Superior temporal gyrus (tissue), 1 donor: ENCODE data around the gene MARF1.

Source experiments
- DNase-seq: peaks from one replicate; pipeline ENCODE4 v3.0.0-alpha.2; 2016; ENCODE audit errors: extremely low spot score

MARF1 gene

DNA sequence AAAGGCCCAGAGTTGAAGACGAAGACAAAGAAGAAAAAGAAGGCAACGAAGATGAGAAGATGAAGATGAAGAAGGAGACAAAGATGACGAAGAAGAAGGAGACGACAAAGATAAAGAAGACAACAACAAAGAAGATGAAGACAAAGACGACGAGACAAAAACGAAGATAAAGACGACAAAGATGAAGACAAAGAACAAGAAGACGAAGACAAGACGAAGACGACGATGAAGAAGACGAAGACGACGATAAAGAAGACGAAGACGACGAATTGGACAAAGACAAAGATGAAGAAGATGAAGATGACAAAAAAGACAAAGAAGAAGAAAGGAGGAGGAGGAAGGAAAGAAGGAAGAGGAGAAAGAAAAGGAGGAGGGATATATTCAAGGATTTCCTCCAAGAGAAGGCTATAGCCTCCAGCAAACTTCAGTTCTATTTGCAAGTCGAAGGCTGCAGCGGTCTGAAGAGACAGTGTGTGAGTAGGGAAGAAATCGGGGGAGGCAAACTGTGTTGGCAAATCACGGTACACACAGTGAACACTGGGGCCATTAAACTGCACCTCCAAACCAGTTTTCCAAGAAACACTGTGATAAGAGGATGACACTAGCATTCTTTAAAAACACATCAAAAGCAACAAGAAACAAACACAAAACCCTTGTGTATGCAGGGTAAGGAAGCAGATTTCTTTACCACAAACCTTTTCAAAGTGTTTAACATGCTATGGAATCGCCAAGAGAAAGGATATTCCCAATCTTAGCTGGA lies 40.5 kb downstream of the MARF1 start:
- DNase-seq: no peak

DNA sequence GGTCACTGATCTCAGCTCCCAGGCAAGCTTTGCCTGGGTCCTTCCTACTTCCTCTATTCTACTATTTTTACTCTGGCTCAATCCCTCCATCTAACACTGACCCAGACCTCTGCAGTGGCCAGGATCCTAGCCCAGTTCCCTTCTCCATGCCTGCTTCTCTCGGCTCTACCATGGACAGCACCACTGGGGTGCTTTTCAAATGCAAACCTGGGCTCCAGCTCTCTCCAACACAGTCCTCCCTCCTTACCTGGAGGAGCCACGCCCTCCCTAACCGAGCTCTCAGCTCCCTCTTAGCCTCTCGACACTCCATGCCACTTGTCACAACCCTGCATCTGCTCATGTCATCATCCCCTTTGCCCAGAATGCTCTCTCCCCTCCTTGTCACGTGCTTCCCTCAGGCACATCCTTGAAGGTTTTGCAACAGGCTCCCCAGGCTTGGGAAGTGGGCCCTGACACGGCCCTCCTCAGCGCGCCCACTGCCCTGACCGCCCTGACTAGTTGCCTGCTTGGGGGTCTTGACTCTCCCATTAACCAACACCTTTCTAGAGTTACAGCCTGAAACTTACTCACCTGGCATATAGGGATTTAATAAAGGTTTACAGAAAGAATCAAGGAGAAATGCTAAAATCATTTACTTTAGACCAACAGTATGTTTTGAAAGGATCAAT lies 41.6 kb downstream of the MARF1 start:
- no peak for DNase-seq

- DNase-seq: no peak
Observed at GRCh38 chr16:15599303-15600070, 43.5 kb downstream of the MARF1 start.

GRCh38 chr16:15598648-15599190 lies 44.2 kb downstream of the MARF1 start:
- no peak for DNase-seq

DNA sequence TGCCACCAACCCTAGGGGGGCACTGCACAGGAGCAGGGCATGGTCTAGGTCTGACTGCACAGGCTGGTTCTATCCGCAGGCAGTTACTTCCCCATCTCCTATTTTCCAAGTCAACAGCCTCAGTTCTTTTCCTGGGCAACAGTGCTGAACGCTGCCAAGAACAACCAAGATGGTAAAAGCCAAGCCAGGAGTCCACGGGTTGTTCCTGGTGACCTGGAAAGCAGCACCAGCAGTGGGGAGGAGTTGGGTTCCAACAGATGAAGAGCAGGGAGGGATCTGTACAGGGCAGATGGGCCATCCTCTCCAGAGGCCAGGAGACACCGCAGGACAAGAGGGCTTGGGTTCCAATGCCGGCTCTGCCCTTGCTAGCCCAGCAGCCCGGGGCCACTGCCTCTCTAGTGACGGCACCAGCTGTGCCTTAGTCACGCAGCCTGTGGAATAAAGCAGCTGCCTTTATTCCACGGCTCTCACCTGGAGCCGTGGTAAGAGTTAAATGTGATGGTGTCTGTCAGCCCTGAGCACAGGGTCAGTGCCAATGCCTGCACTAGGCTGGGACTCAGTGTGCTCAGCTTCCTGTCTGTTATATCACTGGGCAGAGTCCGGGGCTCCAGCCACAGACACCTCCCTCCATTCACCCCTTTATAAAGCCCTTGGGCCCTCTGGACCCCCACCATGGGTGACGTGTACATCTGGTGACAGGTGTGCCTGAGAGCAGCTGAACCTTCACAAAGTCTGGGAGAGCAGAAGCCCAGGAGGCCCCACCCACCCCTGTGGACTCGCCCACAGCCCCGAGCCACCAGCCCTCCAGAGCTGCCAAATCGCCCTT lies 44.9 kb downstream of the MARF1 start:
- no peak for DNase-seq

DNA sequence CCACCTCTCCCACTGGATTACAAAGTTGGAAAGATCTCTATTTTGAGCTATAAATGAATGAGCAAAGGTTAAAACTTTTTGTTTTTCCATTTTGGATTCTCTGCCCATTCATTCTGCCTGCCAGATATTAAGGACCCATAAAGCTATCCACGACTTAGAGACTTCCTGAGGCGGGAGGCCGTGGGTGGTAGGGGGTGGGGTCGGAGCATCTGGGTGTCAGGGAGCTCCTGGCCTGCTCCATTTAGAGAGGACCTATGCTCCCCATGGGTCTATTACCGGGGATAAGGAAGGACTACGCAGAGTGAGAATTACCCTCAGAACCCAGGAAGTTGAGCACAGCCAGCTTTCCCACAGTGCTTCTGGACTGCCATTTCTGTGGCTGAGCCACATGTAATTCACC lies 45.8 kb downstream of the MARF1 start:
- DNase-seq: no peak

GRCh38 chr16:15594711-15595320 lies 48.1 kb downstream of the MARF1 start:
- DNase-seq: no peak

GRCh38 chr16:15593235-15593634 lies 49.7 kb downstream of the MARF1 start:
- DNase-seq: no peak

- no peak for DNase-seq
Observed at GRCh38 chr16:15592324-15592723, 50.6 kb downstream of the MARF1 start.

- no peak for DNase-seq
Observed at GRCh38 chr16:15587152-15587825, 55.7 kb downstream of the MARF1 start.

DNA sequence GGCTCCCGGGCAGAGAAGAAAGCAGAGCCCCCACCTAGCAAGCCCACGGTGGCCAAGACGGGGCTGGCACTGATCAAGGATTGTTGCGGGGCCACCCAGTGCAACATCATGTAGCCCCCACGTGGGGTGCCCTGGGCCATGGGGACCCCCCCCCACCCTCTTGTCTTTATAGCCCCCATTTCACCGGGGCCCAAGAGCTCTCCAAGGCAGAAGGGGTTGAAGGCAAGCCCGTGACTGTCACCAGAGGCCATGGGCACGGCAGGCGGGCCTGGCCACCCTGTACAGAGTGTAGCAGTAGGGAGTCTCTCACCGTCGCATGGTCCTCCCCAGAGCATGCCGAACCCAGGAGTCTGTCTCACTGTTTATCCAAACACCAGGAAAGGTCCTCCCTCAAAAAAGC lies 56.2 kb downstream of the MARF1 start:
- DNase-seq: no peak

GRCh38 chr16:15585956-15586355 lies 57.0 kb downstream of the MARF1 start:
- no peak for DNase-seq

DNA sequence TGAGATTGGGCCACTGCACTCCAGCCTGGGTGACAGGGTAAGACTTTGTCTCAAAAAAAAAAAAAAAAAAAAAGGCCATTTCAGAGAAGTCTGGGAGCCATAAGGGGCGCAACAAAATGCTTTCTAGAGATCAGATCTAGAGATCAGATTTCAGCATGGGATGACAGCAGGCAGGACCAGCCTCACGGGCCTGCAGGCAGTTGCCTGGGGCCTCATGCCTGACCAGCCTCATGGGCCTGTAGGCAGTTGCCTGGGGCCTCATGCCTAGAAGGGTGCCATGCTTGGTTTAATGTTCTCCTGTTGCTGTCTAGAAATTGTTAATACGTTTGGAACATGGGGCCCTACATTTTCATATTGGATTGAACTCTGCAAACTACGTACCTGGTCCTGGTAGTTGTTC lies 59.4 kb downstream of the MARF1 start:
- DNase-seq: no peak

- DNase-seq: no peak
Observed at GRCh38 chr16:15581127-15581815, 61.7 kb downstream of the MARF1 start.

- DNase-seq: no peak
Observed at GRCh38 chr16:15578824-15579223, 64.1 kb downstream of the MARF1 start.

- DNase-seq: no peak
Observed at GRCh38 chr16:15576960-15577958, 65.7 kb downstream of the MARF1 start.

GRCh38 chr16:15575293-15576049 lies 67.5 kb downstream of the MARF1 start:
- DNase-seq: no peak

DNA sequence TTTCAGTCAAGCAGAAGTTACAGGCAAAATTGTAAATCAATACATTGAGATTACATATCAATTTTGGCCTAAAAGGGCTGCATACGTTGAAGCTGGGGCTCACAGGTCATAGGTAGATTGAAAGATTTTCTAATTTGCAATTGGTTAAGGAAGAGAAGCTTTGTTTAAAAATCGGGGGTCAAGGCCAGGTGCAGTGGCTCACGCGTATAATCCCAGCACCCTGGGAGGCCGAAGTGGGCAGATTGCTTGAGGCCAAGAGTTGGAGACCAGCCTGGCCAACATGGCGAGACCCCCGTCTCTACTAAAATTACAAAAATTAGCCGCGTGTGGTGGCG lies 68.4 kb downstream of the MARF1 start:
- no peak for DNase-seq
